ENCODE data around the gene ATRIP.

The ATRIP gene

DNA sequence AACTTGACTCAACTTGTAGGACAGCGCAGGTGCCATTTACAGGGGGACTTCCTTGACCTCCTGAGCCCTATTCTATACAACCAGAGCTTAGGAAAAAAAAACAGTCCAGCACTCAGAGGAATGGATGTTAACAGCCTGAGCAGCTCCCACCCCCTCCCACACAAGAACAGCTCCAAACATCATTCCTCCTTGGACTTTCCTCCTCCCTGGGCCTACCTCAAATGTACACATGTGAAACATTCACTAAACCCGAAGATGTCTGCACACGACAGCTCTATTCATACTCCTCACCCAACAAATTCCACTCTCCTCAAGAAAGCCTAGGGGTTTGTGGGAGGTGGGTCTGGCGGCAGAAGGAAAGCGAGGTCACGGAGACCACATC is 503 bp upstream of the ATRIP start:
- H3K4me1 ChIP-seq (ENCODE audit: insufficient read depth, low read length, severe bottlenecking), result peaks cover 40% of the 10 kb centered on the region
- peak overlapping the region; percentile 81 for H3K9ac ChIP-seq (ENCODE audit: low read length)
- H4K20me1 ChIP-seq (ENCODE audit: insufficient read depth, low read length), result no peaks in the 10 kb centered on the region
- H3K9me3 ChIP-seq (ENCODE audit: low read length), result no peaks in the 10 kb centered on the region
- peaks cover 20% of the 10 kb centered on the region for H3K79me2 ChIP-seq (ENCODE audit: insufficient read depth, low read length)
- TF ChIP-seq, protein P1, sequence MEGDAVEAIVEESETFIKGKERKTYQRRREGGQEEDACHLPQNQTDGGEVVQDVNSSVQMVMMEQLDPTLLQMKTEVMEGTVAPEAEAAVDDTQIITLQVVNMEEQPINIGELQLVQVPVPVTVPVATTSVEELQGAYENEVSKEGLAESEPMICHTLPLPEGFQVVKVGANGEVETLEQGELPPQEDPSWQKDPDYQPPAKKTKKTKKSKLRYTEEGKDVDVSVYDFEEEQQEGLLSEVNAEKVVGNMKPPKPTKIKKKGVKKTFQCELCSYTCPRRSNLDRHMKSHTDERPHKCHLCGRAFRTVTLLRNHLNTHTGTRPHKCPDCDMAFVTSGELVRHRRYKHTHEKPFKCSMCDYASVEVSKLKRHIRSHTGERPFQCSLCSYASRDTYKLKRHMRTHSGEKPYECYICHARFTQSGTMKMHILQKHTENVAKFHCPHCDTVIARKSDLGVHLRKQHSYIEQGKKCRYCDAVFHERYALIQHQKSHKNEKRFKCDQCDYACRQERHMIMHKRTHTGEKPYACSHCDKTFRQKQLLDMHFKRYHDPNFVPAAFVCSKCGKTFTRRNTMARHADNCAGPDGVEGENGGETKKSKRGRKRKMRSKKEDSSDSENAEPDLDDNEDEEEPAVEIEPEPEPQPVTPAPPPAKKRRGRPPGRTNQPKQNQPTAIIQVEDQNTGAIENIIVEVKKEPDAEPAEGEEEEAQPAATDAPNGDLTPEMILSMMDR (IDR thresholded peaks at IDR 0.05; ENCODE audit: low read length), result no peak
- TF ChIP-seq EZH2 (IDR thresholded peaks at IDR 0.05; ENCODE audit: borderline replicate concordance, low read length), result no peak
- H3F3A ChIP-seq (ENCODE audit: insufficient read depth, low read length), result 0 out of 2 replicates have a peak, but pooled peaks cover 2% of the 10 kb centered on the region
- no peaks in the 10 kb centered on the region for H3K9me2 ChIP-seq (ENCODE audit: low read depth, low read length)
- H3K4me3 ChIP-seq (ENCODE audit: low read depth, low read length, poor library complexity, severe bottlenecking), result peak overlapping the region; percentile 81
- H3K4me2 ChIP-seq (ENCODE audit: low read length), result peak overlapping the region; percentile 97
- H3K27ac ChIP-seq (ENCODE audit: low read depth, low read length, poor library complexity, severe bottlenecking), result no peak overlapping the region
- H3K36me3 ChIP-seq (ENCODE audit: insufficient read depth, low read length), result peaks cover 39% of the 10 kb centered on the region
- H2AFZ ChIP-seq (ENCODE audit: low read length), result no peak overlapping the region; the same call in 1 of the 2 replicates
- H3K27me3 ChIP-seq (ENCODE audit: insufficient read depth, low read length), result no peaks in the 10 kb centered on the region

DNA sequence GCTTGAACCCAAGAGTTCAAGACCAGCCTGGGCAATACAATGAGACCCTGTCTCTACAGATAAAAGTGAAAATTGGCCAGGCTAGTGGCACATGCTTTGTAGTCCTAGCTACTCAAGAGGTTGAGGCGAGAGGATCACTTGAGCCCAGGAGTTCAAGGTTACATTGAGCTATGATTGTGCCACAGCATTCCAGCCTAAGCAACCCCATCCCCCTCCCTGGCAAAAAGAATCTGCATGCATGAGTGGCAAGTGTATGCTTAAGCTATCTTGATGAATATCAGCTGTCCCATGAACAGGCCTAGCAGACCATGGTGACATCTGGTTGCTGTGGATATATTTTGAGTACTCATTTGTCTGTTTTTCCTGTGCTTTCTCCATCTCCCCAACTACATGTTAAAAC is 4.7 kb downstream of the ATRIP start:
- no peak overlapping the region for H3K4me3 ChIP-seq (ENCODE audit: low read depth, low read length, poor library complexity, severe bottlenecking)
- no peaks in the 10 kb centered on the region for H3F3A ChIP-seq (ENCODE audit: insufficient read depth, low read length)
- H3K79me2 ChIP-seq (ENCODE audit: insufficient read depth, low read length), result peaks cover 9% of the 10 kb centered on the region
- TF ChIP-seq, protein P1 (IDR thresholded peaks at IDR 0.05; ENCODE audit: low read length), result no peak
- TF ChIP-seq EZH2 (IDR thresholded peaks at IDR 0.05; ENCODE audit: borderline replicate concordance, low read length), result no peak
- H3K4me1 ChIP-seq (ENCODE audit: insufficient read depth, low read length, severe bottlenecking), result peaks cover 16% of the 10 kb centered on the region
- no peaks in the 10 kb centered on the region for H4K20me1 ChIP-seq (ENCODE audit: insufficient read depth, low read length)
- peaks cover 54% of the 10 kb centered on the region for H3K36me3 ChIP-seq (ENCODE audit: insufficient read depth, low read length)
- no peak overlapping the region for H3K4me2 ChIP-seq (ENCODE audit: low read length)
- H3K9me3 ChIP-seq (ENCODE audit: low read length), result no peaks in the 10 kb centered on the region
- no peaks in the 10 kb centered on the region for H3K9me2 ChIP-seq (ENCODE audit: low read depth, low read length)
- no peaks in the 10 kb centered on the region for H3K27me3 ChIP-seq (ENCODE audit: insufficient read depth, low read length)
- no peak overlapping the region for H3K9ac ChIP-seq (ENCODE audit: low read length)
- no peak overlapping the region for H3K27ac ChIP-seq (ENCODE audit: low read depth, low read length, poor library complexity, severe bottlenecking)
- H2AFZ ChIP-seq (ENCODE audit: low read length), result no peak overlapping the region

DNA sequence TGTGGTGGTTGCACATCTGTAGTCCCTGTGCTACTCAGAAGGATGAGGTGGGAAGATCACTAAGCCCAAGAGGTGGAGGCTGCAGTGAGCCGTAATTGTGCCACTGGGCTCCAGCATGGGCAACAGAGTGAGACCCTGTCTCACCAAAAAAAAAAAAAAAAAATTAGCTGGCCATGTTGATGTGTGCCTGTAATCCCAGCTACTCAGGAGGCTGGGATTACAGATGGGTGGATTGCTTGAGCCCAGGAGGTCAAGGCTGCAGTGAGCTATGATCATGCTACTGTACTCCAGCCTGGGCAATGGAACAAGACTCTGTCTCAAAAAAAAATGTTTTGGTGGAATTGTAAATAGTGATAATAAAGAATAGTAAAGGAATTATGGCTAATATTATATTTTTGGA is 9.9 kb downstream of the ATRIP start:
- Histone ChIP-seq H3K9me3 (ENCODE audit: low read length) (no peaks in the 10 kb centered on the region), H3K4me1 (ENCODE audit: insufficient read depth, low read length, severe bottlenecking) (no peaks in the 10 kb centered on the region), H3F3A (ENCODE audit: insufficient read depth, low read length) (no peaks in the 10 kb centered on the region), H3K9ac (ENCODE audit: low read length) (no peak overlapping the region), H3K27me3 (ENCODE audit: insufficient read depth, low read length) (no peaks in the 10 kb centered on the region), H3K79me2 (ENCODE audit: insufficient read depth, low read length) (no peaks in the 10 kb centered on the region), H2AFZ (ENCODE audit: low read length) (no peak overlapping the region), H3K9me2 (ENCODE audit: low read depth, low read length) (no peaks in the 10 kb centered on the region), H3K36me3 (ENCODE audit: insufficient read depth, low read length) (peaks cover 88% of the 10 kb centered on the region), H4K20me1 (ENCODE audit: insufficient read depth, low read length) (no peaks in the 10 kb centered on the region), H3K4me2 (ENCODE audit: low read length) (no peak overlapping the region), H3K27ac (ENCODE audit: low read depth, low read length, poor library complexity, severe bottlenecking) (no peak overlapping the region), H3K4me3 (ENCODE audit: low read depth, low read length, poor library complexity, severe bottlenecking) (no peak overlapping the region)
- TF ChIP-seq, protein P1 (IDR thresholded peaks at IDR 0.05; ENCODE audit: low read length), result no peak
- no peak for TF ChIP-seq EZH2 (IDR thresholded peaks at IDR 0.05; ENCODE audit: borderline replicate concordance, low read length)

Measured in OCI-LY1 (cell line).